GM21529 (cell line): ENCODE results near the gene EPYC.

Experiments
- ATAC-seq: cut with Tn5 transposase; IDR thresholded peaks from one replicate; pipeline ENCODE4 v1.9.1; 2021; ENCODE audit not compliant: unreplicated experiment

EPYC gene

GRCh38 chr12:90959032-90959431 lies 45.7 kb downstream of the EPYC start:
- no peak for ATAC-seq

GRCh38 chr12:90958347-90958746 lies 46.4 kb downstream of the EPYC start:
- ATAC-seq = no peak

- ATAC-seq = no peak
Observed at GRCh38 chr12:90954921-90955320, 49.9 kb downstream of the EPYC start, which contains the start of gene CCER1. TSS of gene CCER1 (minus strand) at chr12:90955176. CDS start at chr12:90954742, 434 bp downstream.

GRCh38 chr12:90954428-90954827 lies 50.3 kb downstream of the EPYC start:
- no peak for ATAC-seq

GRCh38 chr12:90953956-90954421 lies 50.8 kb downstream of the EPYC start:
- ATAC-seq = no peak

GRCh38 chr12:90951432-90952105 lies 53.2 kb downstream of the EPYC start:
- no peak for ATAC-seq

- no peak for ATAC-seq
Observed at GRCh38 chr12:90947869-90948268, 56.9 kb downstream of the EPYC start.

GRCh38 chr12:90945070-90945649 lies 59.6 kb downstream of the EPYC start:
- peak; percentile 72 for ATAC-seq

GRCh38 chr12:90943255-90943654 lies 61.5 kb downstream of the EPYC start:
- no peak for ATAC-seq

- ATAC-seq = peak; percentile 83
Observed at GRCh38 chr12:90940872-90941499, 63.8 kb downstream of the EPYC start.

- no peak for ATAC-seq
Observed at GRCh38 chr12:90939382-90939781, 65.4 kb downstream of the EPYC start.

- no peak for ATAC-seq
Observed at GRCh38 chr12:90938451-90938850, 66.3 kb downstream of the EPYC start.

- ATAC-seq = no peak
Observed at GRCh38 chr12:90937651-90938050, 67.1 kb downstream of the EPYC start.

- ATAC-seq = no peak
Observed at GRCh38 chr12:90936230-90937005, 68.4 kb downstream of the EPYC start.

- no peak for ATAC-seq
Observed at GRCh38 chr12:90925562-90925961, 79.2 kb downstream of the EPYC start.

- ATAC-seq = no peak
Observed at GRCh38 chr12:90924406-90924805, 80.4 kb downstream of the EPYC start.

- no peak for ATAC-seq
Observed at GRCh38 chr12:90922145-90922627, 82.6 kb downstream of the EPYC start.

GRCh38 chr12:90921536-90921935 lies 83.2 kb downstream of the EPYC start:
- no peak for ATAC-seq

- ATAC-seq = no peak
Observed at GRCh38 chr12:90920222-90920621, 84.5 kb downstream of the EPYC start.

- ATAC-seq = no peak
Observed at GRCh38 chr12:90917431-90917830, 87.3 kb downstream of the EPYC start.

GRCh38 chr12:90916516-90916915 lies 88.3 kb downstream of the EPYC start:
- ATAC-seq = no peak
